Mesodermal cell (in vitro differentiated cells): Measurements from ENCODE around the gene PTH2R.
"Not testable (repeated sequence)": the region's sequence is repeated elsewhere in the genome, so short reads cannot be mapped to it uniquely, and the experiment has no call there.

Source experiments
- H3K27ac ChIP-seq: 2 replicates; pipeline ENCODE4 v1.7.0; 2013; ENCODE audit warnings: mild to moderate bottlenecking, low read depth, low read length, moderate library complexity; ENCODE audit not compliant: severe bottlenecking
- H3K36me3 ChIP-seq: 2 replicates; pipeline ENCODE4 v1.7.1; 2013; ENCODE audit warnings: mild to moderate bottlenecking, low read length, moderate library complexity; ENCODE audit not compliant: control insufficient read depth, insufficient read depth
- H3K4me1 ChIP-seq: one replicate; pipeline ENCODE4 v1.7.1; 2013; ENCODE audit warnings: mild to moderate bottlenecking, low read length; ENCODE audit not compliant: insufficient read depth, control insufficient read depth, poor library complexity, severe bottlenecking
- H3K4me3 ChIP-seq: 2 replicates; pipeline ENCODE4 v1.7.0; 2013; ENCODE audit warnings: low read length, control low read depth, mild to moderate bottlenecking; ENCODE audit not compliant: insufficient read depth, poor library complexity, severe bottlenecking; ENCODE audit errors: extremely low read depth
- H3K9me3 ChIP-seq: 2 replicates; pipeline ENCODE4 v1.7.1; 2013; ENCODE audit warnings: mild to moderate bottlenecking, low read length, moderate library complexity; ENCODE audit not compliant: control insufficient read depth
- WGBS, 2 experiments: methylation state at CpG; one replicate each; pipeline ENCODE4 v1.1.5; 2013; ENCODE audit warnings: missing lambda C conversion rate in 2 of 2; ENCODE audit not compliant: insufficient coverage in 2 of 2; 5-methylcytosine and 5-hydroxymethylcytosine counted together

The PTH2R gene

GRCh38 chr2:208485390-208485789, 78.8 kb downstream of the PTH2R start:
- WGBS, 2 experiments = 80 to 100% methylated on average over 1 to 2 of the region's 3 CpGs

GRCh38 chr2:208488686-208489564, 82.3 kb downstream of the PTH2R start:
- no peak overlapping the region for H3K4me3 ChIP-seq
- H3K9me3 ChIP-seq = no peaks in the 10 kb centered on the region
- H3K36me3 ChIP-seq = no peaks in the 10 kb centered on the region
- no peaks in the 10 kb centered on the region for H3K4me1 ChIP-seq
- WGBS, 2 experiments = 75 to 78% methylated on average over 8 to 11 of the region's 12 CpGs
- H3K27ac ChIP-seq = no peak overlapping the region

More at GRCh38 chr2:208485390-208485789, 78.8 kb downstream of the PTH2R start:
- H3K4me3 ChIP-seq = no peak overlapping the region
- no peaks in the 10 kb centered on the region for H3K4me1 ChIP-seq
- no peaks in the 10 kb centered on the region for H3K36me3 ChIP-seq
- H3K27ac ChIP-seq = no peak overlapping the region
- H3K9me3 ChIP-seq = peaks cover 5% of the 10 kb centered on the region

- H3K9me3 ChIP-seq = no peaks in the 10 kb centered on the region
- no peak overlapping the region for H3K27ac ChIP-seq
- no peaks in the 10 kb centered on the region for H3K36me3 ChIP-seq
- 68 to 71% methylated on average over 2 of the region's 2 CpGs for WGBS, 2 experiments
- no peak overlapping the region for H3K4me3 ChIP-seq
- H3K4me1 ChIP-seq = no peaks in the 10 kb centered on the region
Measured at GRCh38 chr2:208489687-208490086, 83.1 kb downstream of the PTH2R start.

DNA sequence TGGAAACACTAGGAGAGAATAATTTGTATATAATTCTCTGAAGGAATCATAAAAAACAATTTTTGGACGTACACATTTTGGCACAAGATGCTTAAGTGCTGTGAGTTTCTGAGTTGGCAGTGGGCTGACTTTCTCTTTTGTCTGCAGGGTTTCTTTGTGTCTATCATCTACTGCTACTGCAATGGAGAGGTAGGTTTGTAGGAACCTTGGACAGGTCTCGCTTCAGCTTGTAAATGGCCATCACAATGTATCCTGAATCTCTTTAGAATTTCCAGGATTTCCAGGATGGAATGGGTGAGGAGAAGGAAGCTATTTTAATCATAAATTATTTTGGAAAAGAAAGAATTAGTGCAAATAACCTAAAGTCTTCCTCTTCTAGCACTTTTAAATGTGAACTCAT, 83.9 kb downstream of the PTH2R start:
- H3K27ac ChIP-seq = no peak overlapping the region
- no peaks in the 10 kb centered on the region for H3K4me1 ChIP-seq
- no peak overlapping the region for H3K4me3 ChIP-seq
- H3K36me3 ChIP-seq = no peaks in the 10 kb centered on the region
- WGBS, 2 experiments = 67% methylated on average over 1 of the region's 2 CpGs; no CpG with 5 or more reads in 1 of the 2 experiments
- no peaks in the 10 kb centered on the region for H3K9me3 ChIP-seq

GRCh38 chr2:208491641-208492040, 85.0 kb downstream of the PTH2R start:
- no CpG with 5 or more reads among the region's 2 CpGs for WGBS, 2 experiments
- Histone ChIP-seq H3K4me3 (no peak overlapping the region), H3K4me1 (no peaks in the 10 kb centered on the region), H3K36me3 (no peaks in the 10 kb centered on the region), H3K27ac (no peak overlapping the region), H3K9me3 (no peaks in the 10 kb centered on the region)

- H3K36me3 ChIP-seq = no peaks in the 10 kb centered on the region
- WGBS, 2 experiments = 71 to 90% methylated on average over 2 to 3 of the region's 3 CpGs
- H3K27ac ChIP-seq = no peak overlapping the region
- no peaks in the 10 kb centered on the region for H3K9me3 ChIP-seq
- H3K4me3 ChIP-seq = no peak overlapping the region
- no peaks in the 10 kb centered on the region for H3K4me1 ChIP-seq
Measured at GRCh38 chr2:208492069-208492468, 85.5 kb downstream of the PTH2R start.

- Histone ChIP-seq H3K4me1 (no peaks in the 10 kb centered on the region), H3K27ac (no peak overlapping the region), H3K4me3 (no peak overlapping the region), H3K36me3 (no peaks in the 10 kb centered on the region), H3K9me3 (no peaks in the 10 kb centered on the region)
- 89 to 90% methylated on average over 10 to 11 of the region's 12 CpGs for WGBS, 2 experiments
Measured at GRCh38 chr2:208493186-208493585, 86.6 kb downstream of the PTH2R start.

- 93% methylated on average over 1 of the region's 2 CpGs; no CpG with 5 or more reads in 1 of the 2 experiments for WGBS, 2 experiments
- Histone ChIP-seq H3K4me1 (no peaks in the 10 kb centered on the region), H3K4me3 (no peak overlapping the region), H3K9me3 (no peaks in the 10 kb centered on the region), H3K27ac (no peak overlapping the region), H3K36me3 (no peaks in the 10 kb centered on the region)
Measured at GRCh38 chr2:208496129-208496528, 89.5 kb downstream of the PTH2R start.

GRCh38 chr2:208501206-208501605, 94.6 kb downstream of the PTH2R start:
- no peaks in the 10 kb centered on the region for H3K4me1 ChIP-seq
- no peak overlapping the region for H3K4me3 ChIP-seq
- no peaks in the 10 kb centered on the region for H3K9me3 ChIP-seq
- 18 to 23% methylated on average over 6 of the region's 7 CpGs for WGBS, 2 experiments
- H3K36me3 ChIP-seq = no peaks in the 10 kb centered on the region
- H3K27ac ChIP-seq = no peak overlapping the region

GRCh38 chr2:208502288-208502687, 95.7 kb downstream of the PTH2R start:
- no peaks in the 10 kb centered on the region for H3K4me1 ChIP-seq
- no peaks in the 10 kb centered on the region for H3K9me3 ChIP-seq
- no peaks in the 10 kb centered on the region for H3K36me3 ChIP-seq
- no peak overlapping the region for H3K4me3 ChIP-seq
- H3K27ac ChIP-seq = no peak overlapping the region

DNA sequence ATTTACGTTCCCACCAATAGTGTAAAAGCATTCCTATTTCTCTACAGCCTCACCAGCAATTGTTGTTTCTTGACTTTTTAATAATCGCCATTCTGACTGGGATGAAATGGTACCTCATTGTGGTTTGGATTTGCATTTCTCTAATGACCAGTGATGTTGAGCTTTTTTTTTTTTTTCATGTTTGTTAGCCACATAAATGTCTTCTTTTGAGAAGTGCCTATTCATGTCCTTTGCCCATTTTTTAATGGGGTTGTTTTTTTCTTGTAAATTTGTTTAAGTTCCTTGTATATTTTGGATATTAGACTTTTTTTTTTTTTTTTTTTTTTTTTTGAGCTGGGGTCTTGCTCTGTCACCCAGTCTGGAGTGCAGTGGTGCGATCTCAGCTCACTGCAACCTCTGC, 98.8 kb downstream of the PTH2R start:
- not testable (repeated sequence) for H3K27ac ChIP-seq, H3K36me3 ChIP-seq, H3K4me3 ChIP-seq, H3K9me3 ChIP-seq, H3K4me1 ChIP-seq
- 94 to 100% methylated on average over 1 to 2 of the region's 3 CpGs for WGBS, 2 experiments
